Activated T-helper 1 cell treated with anti-CD3 and anti-CD28 coated beads, Interleukin-12 subunit alpha, Interleukin-12 subunit beta, Interleukin-2, Interleukin-4 antibody, amounts not matched to agents 30 ng/mL and 10 ng/mL and 1 ng/mL, durations not matched to agents 14 hours and 24 hours and 36 hours (primary cell): ENCODE measurements around the gene HADHA. TPM values are rescaled to one million over a fixed set of nuclear protein-coding genes. Genes with fewer than 3 reads are reported as not detected.

ENCODE experiments used
- DNase-seq: peaks from one replicate; pipeline ENCODE4 v3.0.0; 2021; ENCODE audit warnings: low spot score
- H3K27ac Mint-ChIP-seq: one replicate; pipeline ENCODE4 v1.8.0; 2021; ENCODE audit warnings: mild to moderate bottlenecking, mixed read lengths
- H3K27me3 Mint-ChIP-seq: one replicate; pipeline ENCODE4 v1.8.0; 2022; ENCODE audit warnings: mild to moderate bottlenecking, moderate library complexity, mixed read lengths; ENCODE audit not compliant: insufficient read depth
- H3K36me3 Mint-ChIP-seq: one replicate; pipeline ENCODE4 v1.8.0; 2021; ENCODE audit warnings: low read depth, mixed read lengths
- H3K4me1 Mint-ChIP-seq: one replicate; pipeline ENCODE4 v1.8.0; 2021; ENCODE audit warnings: low read depth, mixed read lengths
- H3K4me3 Mint-ChIP-seq: one replicate; pipeline ENCODE4 v1.8.0; 2021; ENCODE audit warnings: mild to moderate bottlenecking, moderate library complexity, mixed read lengths
- H3K9me3 Mint-ChIP-seq: one replicate; pipeline ENCODE4 v1.8.0; 2021; ENCODE audit warnings: mixed read lengths
- intact Hi-C: fragments of 100-400 bp; cut with micrococcal nuclease; formaldehyde crosslinking; loops from one replicate; pipeline ENCODE4 v1.15.1; 2024
- total RNA-seq: library from RNA; stranded (reverse); gene quantifications from 2 replicates; pipeline ENCODE4 v1.2.3, GENCODE V29; 2022

HADHA gene
- total RNA-seq, 1 donor from 2014 or later = 96.8 TPM

DNA sequence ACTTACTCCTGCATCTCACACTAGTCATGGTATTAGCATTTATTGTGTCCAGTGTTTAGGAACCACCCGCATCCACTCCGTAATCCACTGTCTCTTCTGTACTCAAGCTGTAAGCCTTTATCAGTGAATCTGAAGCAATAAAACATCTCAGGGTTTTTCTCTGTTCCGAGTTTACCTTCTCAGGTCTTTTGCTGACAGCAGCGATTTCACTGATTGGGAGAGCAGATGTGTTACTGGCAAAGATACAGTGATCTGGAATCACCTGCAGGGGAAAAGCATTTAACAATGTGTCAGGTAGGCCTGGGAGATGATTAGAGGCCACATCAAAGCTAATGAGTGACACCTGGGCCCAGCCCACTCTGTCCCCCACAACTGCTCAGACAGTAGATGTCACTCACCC lies 46.9 kb downstream of the HADHA start:
- Mint-ChIP-seq H3K27me3 (no peaks in the 10 kb centered on the region), H3K9me3 (no peaks in the 10 kb centered on the region), H3K27ac (no peak overlapping the region), H3K4me3 (no peak overlapping the region), H3K36me3 (peaks cover 54% of the 10 kb centered on the region), H3K4me1 (no peaks in the 10 kb centered on the region)
- no peak for DNase-seq
- intact Hi-C loops = no loop called here

DNA sequence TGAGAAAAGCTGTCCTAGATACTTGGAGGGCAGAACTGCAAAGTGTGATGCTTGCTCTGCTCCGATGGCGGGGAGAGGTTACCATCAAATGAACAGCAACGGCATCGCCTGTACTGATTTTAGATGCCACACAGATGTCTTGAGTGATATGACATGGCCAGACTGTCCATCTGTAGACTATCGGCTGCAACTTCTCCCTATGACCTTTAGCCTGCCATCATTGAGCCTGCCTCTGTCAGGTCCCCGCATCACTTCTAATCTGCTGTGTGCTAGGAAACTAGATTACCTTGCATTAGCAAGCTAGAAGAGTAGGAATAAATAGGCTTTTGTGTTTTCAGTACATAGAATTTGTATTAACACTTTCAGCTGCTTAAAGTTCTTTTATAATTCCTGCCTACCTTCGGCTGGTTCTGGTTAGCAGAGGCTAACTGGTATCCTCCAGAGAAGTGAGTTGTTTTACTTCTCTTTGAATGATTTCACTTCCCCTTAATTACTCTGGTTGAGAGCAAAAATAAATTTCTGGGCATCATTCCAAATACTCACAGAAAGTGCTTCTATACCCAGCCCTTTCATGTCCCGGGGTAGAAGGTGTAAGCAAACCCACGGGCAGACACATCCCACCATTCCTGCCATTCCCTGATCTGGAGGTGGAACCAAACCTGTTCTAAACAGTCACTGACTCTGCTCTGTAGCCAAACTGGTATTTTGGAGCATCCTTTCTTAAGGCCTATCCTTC lies 47.6 kb downstream of the HADHA start:
- Mint-ChIP-seq H3K4me3 (no peak overlapping the region), H3K4me1 (no peaks in the 10 kb centered on the region), H3K27ac (no peak overlapping the region), H3K27me3 (no peaks in the 10 kb centered on the region), H3K36me3 (peaks cover 51% of the 10 kb centered on the region), H3K9me3 (no peaks in the 10 kb centered on the region)
- no peak for DNase-seq
- intact Hi-C loops = no loop called here

DNA sequence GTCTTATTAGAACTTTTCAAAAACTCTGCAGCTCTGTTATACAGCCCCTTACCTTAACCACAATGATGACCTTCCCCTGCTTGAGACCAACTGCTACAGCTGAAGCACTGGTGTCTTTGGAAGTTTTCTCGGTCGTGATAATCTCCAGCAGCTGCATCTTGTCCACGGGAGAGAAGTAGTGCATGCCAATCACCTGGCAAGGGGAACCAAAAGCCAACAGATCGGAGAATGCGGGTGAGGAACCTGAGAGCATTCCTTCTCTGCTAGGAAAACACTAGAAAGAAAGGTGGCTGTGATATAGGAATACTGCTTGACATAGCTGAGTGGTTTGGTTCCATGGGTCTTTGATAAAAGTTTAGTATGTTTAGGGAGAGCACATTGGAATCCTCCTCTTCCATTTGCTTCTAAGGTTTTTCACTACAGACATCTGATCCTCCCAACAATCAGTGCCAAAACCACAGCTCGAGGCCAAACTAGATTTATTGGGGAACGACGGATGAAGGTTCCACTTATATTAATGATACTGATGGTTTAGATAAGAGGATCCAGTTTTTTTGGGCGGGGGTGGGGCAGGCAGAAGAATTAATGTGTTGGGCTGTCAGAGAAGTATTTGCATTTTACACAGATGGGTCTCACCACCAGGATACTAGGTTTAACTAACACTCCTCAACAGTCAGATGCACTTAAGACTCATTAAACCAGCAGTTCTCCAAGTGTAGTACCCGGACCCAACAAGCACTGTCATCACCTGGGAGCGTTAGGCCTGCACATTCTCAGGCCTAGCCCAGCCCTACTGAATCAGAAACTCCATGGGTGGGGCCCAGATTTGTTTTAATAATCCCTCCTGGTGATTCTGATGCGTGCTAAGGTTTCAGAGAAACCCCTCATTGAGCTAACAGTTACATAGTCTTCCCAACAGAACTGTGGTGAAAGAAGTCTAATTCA lies 49.1 kb downstream of the HADHA start:
- H3K4me3 Mint-ChIP-seq = no peak overlapping the region
- H3K9me3 Mint-ChIP-seq = no peaks in the 10 kb centered on the region
- H3K27me3 Mint-ChIP-seq = no peaks in the 10 kb centered on the region
- H3K36me3 Mint-ChIP-seq = peaks cover 53% of the 10 kb centered on the region
- intact Hi-C loops = no loop called here
- DNase-seq = no peak
- no peaks in the 10 kb centered on the region for H3K4me1 Mint-ChIP-seq
- H3K27ac Mint-ChIP-seq = no peak overlapping the region

DNA sequence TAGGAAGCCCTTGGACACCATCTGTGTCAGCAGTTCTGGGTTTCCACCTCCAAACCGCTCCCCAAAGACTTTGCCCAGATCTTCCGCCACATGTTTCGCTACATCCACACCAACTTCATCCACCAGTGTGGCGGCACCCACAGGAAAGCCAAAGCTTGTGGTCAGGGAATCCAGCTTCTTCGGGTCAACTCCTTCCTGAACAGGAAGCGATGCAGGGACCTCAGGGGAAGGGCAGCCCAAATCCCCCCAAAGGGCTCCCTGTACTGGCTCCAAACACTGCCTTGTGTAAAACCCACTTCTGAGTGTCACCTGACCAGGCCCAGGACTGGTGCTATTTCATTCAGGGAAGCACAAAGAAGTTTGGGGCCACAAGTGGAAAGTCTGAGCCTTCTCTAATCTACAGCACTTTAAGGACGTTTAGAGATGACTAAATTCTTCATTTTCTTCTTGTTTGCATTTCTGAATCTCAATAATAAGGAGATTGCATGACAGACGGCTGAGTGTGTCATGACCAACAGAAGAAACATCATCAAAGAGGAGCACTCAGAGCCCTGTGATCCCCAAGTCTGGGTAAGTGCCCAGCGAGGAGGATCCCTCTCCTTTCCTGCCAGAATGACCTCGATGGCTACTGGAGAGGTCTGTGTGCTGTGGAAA lies 50.7 kb downstream of the HADHA start:
- no peaks in the 10 kb centered on the region for H3K9me3 Mint-ChIP-seq
- no peak overlapping the region for H3K4me3 Mint-ChIP-seq
- no peaks in the 10 kb centered on the region for H3K4me1 Mint-ChIP-seq
- intact Hi-C loops = no loop called here
- no peak for DNase-seq
- peaks cover 46% of the 10 kb centered on the region for H3K36me3 Mint-ChIP-seq
- no peak overlapping the region for H3K27ac Mint-ChIP-seq
- no peaks in the 10 kb centered on the region for H3K27me3 Mint-ChIP-seq

DNA sequence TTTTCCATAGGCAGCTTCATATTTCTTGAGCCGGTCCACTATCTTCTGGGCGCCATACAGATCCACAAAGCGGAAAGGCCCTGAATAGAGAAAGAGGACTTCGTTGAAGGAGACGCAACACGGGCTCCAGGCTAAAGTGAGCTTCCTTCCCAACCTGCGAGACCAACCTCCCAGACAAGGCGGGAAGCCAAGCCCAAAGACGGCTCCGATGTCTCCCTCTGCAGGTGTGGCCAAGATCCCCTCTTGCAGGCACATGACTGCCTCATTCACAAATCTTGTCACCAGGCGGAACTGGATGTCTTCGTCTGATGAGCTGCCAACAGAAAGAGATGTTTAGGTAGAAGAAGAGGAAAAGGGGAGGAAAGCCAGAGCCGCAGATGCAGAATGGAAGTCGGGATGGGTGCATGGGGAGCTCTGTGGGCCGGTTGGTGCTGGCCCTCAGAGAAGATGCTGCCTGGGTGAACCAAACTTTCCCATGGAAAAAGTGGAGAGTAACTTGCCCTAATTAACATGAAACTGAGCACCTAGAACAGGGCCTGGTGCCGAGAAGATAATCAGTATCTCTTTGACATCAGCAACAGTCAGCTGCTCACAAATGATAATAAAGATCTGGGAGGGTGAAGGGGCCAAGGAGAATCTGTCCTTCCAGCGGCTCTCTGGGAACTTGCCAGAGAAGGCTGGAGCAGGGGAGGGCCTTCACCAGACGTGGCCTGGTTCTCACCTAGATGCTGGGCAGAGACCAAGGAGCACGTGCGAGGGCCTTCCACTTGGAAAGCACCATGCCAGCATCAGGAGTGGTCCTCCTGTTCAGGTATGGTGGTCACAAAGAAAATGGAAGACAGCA lies 52.9 kb downstream of the HADHA start:
- peaks cover 32% of the 10 kb centered on the region for H3K36me3 Mint-ChIP-seq
- no peak for DNase-seq
- no peaks in the 10 kb centered on the region for H3K4me1 Mint-ChIP-seq
- no peak overlapping the region for H3K27ac Mint-ChIP-seq
- no peak overlapping the region for H3K4me3 Mint-ChIP-seq
- no peaks in the 10 kb centered on the region for H3K9me3 Mint-ChIP-seq
- no peaks in the 10 kb centered on the region for H3K27me3 Mint-ChIP-seq
- intact Hi-C loops = no loop called here

DNA sequence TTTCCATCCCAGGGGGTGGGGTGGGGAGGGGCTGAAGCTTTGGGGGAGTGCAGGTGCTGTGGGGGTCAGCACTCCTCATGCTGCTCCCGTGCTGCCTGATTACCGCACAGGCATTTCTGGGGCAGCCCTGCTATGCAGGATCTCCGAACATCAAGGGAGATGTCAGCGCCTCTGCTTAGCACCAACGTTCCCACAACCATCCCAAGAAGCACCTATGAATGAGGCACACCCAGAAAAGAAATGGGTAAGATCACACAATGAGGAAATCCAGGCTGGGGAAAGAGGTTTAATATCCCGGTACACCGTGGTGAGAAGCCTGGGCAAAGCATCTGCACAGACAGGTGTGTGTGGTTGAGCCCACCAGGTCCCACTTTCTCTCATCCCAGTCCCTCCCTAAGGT lies 54.1 kb downstream of the HADHA start:
- no peak for DNase-seq
- intact Hi-C loops = no loop called here
- H3K27ac Mint-ChIP-seq = no peak overlapping the region
- peaks cover 6% of the 10 kb centered on the region for H3K4me1 Mint-ChIP-seq
- peaks cover 3% of the 10 kb centered on the region for H3K27me3 Mint-ChIP-seq
- peaks cover 28% of the 10 kb centered on the region for H3K36me3 Mint-ChIP-seq
- no peak overlapping the region for H3K4me3 Mint-ChIP-seq
- H3K9me3 Mint-ChIP-seq = no peaks in the 10 kb centered on the region

DNA sequence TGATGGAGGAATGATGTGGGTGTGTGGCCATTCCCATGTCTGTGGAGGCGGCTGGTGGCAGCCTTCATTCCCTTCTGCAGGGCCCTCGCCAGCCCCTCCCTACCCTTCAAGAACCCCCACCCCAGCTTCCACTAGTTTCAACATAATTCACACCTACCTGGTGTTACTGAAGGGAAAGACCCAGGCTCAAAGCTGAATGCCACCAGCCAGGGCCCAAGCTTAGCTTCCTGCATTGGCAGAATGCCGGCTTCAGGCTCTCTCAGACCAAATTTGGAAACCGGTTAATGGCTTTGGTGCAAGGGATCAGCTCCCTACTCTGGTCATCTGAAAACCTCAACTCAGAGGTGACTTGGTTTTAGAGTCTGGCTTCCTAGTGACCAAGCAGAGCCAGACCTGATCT lies 54.7 kb downstream of the HADHA start:
- DNase-seq = no peak
- Mint-ChIP-seq H3K27me3 (peaks cover 4% of the 10 kb centered on the region), H3K9me3 (no peaks in the 10 kb centered on the region), H3K36me3 (peaks cover 22% of the 10 kb centered on the region), H3K4me3 (no peak overlapping the region), H3K27ac (no peak overlapping the region), H3K4me1 (peaks cover 8% of the 10 kb centered on the region)
- intact Hi-C loops = no loop called here

DNA sequence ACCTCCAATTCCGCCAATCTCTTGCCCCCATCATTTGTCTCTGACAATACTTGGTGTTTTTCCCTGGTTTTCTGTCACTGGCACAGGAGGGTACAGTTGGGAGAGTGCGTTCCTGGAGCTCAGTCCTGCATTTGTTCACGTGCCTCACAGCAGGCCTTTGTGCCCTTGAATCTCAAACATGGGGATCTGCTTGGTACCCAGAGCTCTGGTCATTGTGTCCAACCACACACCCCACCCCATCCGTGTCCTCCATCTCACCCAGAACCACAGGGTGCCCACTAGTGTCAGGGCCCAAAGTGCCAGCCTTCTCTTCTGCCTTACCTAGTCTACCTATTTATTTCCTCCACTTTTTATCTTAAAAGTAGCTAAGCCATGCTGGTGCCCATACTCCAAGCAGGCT lies 55.3 kb downstream of the HADHA start:
- intact Hi-C loops = no loop called here
- H3K4me1 Mint-ChIP-seq = peaks cover 8% of the 10 kb centered on the region
- no peak for DNase-seq
- no peak overlapping the region for H3K4me3 Mint-ChIP-seq
- peaks cover 16% of the 10 kb centered on the region for H3K36me3 Mint-ChIP-seq
- no peaks in the 10 kb centered on the region for H3K9me3 Mint-ChIP-seq
- H3K27me3 Mint-ChIP-seq = peaks cover 4% of the 10 kb centered on the region
- H3K27ac Mint-ChIP-seq = no peak overlapping the region

DNA sequence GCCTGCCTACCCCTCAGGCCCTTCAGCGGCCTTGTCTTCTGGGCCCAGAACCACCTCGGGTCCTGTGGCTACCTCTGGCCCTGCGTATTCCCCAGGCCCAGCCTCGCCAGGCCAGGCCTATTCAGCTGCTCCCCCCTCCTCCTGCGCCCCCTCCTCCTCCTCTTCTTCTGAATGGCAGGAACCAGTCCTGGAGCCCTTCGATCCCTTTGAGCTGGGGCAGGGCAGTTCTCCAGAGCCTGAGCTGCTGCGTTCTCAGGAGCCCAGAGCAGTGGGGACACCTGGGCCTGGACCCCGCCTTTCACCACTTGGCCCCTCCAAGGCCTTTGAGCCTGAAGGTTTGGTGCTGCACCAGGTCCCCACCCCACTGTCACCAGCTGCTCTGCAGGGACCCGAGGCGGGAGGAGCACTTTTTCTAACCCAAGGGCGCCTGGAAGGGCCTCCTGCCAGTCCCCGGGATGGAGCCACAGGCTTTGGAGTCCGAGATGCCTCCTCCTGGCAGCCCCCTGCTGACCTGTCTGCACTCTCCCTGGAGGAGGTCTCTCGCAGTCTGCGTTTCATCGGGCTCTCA lies 56.8 kb downstream of the HADHA start:
- peaks cover 4% of the 10 kb centered on the region for H3K27me3 Mint-ChIP-seq
- no peak overlapping the region for H3K27ac Mint-ChIP-seq
- H3K4me1 Mint-ChIP-seq = peaks cover 8% of the 10 kb centered on the region
- no peak for DNase-seq
- H3K36me3 Mint-ChIP-seq = peaks cover 12% of the 10 kb centered on the region
- H3K9me3 Mint-ChIP-seq = no peaks in the 10 kb centered on the region
- peak overlapping the region; percentile 26 for H3K4me3 Mint-ChIP-seq
- intact Hi-C loops = no loop called here

DNA sequence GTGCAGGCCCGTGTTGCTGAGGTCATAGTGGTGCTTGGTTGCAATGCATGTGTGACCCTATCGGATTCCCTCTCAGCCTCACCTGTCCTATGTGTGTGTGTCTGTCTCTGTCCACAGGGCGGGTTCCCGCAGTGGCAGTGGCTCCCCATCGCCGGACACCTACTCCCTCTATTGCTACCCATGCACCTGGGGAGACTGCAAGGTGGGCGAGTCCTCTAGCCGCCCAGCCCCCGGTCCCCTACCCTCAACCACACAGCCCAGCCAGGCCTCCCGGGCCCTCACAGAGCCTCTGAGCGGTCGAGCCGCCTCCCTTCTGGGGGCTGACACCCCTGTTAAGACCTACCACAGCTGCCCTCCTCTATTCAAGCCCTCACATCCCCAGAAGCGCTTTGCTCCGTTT lies 57.3 kb downstream of the HADHA start:
- Mint-ChIP-seq H3K4me3 (peak overlapping the region; percentile 37), H3K4me1 (peaks cover 8% of the 10 kb centered on the region), H3K27ac (no peak overlapping the region), H3K9me3 (no peaks in the 10 kb centered on the region), H3K27me3 (peaks cover 4% of the 10 kb centered on the region), H3K36me3 (peaks cover 12% of the 10 kb centered on the region)
- intact Hi-C loops = no loop called here
- DNase-seq = no peak

DNA sequence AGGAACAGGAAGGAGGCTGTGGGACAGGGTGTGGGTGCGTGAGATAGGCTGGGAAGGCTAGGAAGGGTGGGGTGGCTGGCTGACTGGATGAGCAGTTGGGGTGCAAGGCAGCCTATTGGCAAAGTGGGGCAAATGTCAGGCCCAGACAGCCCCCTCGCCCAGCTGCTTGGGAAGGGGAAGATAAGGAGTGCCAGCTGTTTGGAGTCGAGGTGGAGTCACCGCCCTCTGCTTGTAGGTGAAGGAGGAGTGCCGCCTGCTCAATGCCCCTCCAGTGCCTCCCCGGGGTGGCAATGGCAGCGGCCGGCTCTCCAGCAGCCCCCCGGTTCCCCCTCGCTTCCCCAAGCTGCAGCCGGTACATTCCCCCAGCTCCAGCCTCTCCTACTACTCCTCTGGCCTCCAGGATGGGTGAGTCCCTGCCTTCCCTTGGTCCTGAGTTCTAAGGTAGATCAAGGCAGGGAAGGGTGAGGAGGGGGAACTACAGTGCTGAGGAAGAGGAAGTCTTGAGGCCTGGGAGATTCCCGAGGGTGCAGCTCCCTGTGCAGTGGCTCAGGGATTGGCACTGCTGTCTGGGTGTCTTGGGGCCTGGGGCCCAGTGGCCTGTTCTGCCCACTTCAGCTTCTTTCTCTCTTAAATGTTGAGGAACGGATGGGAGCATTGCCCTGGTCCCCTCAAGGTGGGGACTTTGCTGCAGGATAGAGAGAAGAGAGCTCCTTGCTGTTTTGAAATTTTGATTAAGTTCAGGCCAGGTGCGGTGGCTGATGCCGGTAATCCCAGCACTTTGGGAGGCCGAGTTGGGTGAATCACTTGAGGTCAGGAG lies 58.3 kb downstream of the HADHA start:
- Mint-ChIP-seq H3K27ac (peak overlapping the region; percentile 38), H3K27me3 (peaks cover 10% of the 10 kb centered on the region), H3K4me1 (peaks cover 8% of the 10 kb centered on the region), H3K4me3 (peak overlapping the region; percentile 81), H3K9me3 (no peaks in the 10 kb centered on the region), H3K36me3 (peaks cover 6% of the 10 kb centered on the region)
- DNase-seq = no peak
- intact Hi-C loops = loop anchor here (1.0 to 2.0 kb wide), 2 partner anchors 59 to 144 kb away; partner anchors contain the start of genes HADHA and HADHB
